Left lung (tissue), 10 donors: ENCODE data around the gene RNF43. TPM values are rescaled to one million over a fixed set of nuclear protein-coding genes. Genes with fewer than 3 reads are reported as not detected.

ENCODE experiments used
- ATAC-seq: fragments of 200-7000 bp; cut with Tn5 transposase; one replicate; pipeline ENCODE4 v1.9.1; 2020; ENCODE audit warnings: moderate library complexity
- DNase-seq, 4 donors: peaks; one replicate each; pipeline ENCODE4 v3.0.0-alpha.2; 2013 to 2020
- H3K27ac ChIP-seq, 2 donors: fragments of 200-600 bp; sonication (generic) in 1 of 2; one replicate each; pipeline versions ENCODE4 v1.5.0 to v1.8.0; 2020 to 2021
- H3K27me3 ChIP-seq, 2 donors: fragments of 200-600 bp; sonication (generic) in 1 of 2; one replicate each; pipeline versions ENCODE4 v1.5.0 to v1.8.0; 2020 to 2021
- H3K36me3 ChIP-seq, 2 donors: fragments of 200-600 bp; sonication (generic) in 1 of 2; one replicate each; pipeline versions ENCODE4 v1.5.0 to v1.8.0; 2020 to 2021
- H3K4me1 ChIP-seq, 2 donors: fragments of 200-600 bp; one replicate each; pipeline ENCODE4 v1.8.0; 2021
- H3K4me3 ChIP-seq, 2 donors: fragments of 200-600 bp; sonication (generic) in 1 of 2; one replicate each; pipeline versions ENCODE4 v1.5.0 to v1.8.0; 2020 to 2021; ENCODE audit warnings: mild to moderate bottlenecking in 1 of 2
- H3K9me3 ChIP-seq, 2 donors: fragments of 200-600 bp; sonication (generic) in 1 of 2; one replicate each; pipeline versions ENCODE4 v1.5.0 to v1.8.0; 2020 to 2021
- CTCF ChIP-seq, 2 donors: fragments of 200-600 bp; sonication (generic) in 1 of 2; IDR thresholded peaks; one replicate each; pipeline versions ENCODE4 v1.5.0 to v1.8.0; 2021; ENCODE audit warnings: antibody characterized with exemption in 2 of 2
- intact Hi-C, 2 donors: fragments of 100-400 bp; cut with DNase I; formaldehyde crosslinking; loops; one replicate each; pipeline versions ENCODE4 v1.11.2 to v1.14.2; 2022
- polyA plus RNA-seq, 6 donors: library from polyadenylated mRNA; unstranded; fragments of 120-200 nt; gene quantifications; one replicate each; pipeline ENCODE4 v1.2.1, GENCODE V29; 2013; ENCODE audit not compliant: insufficient read length in 6 of 6
- total RNA-seq, 2 donors: library from RNA; stranded (reverse); fragmentation: NEBNext Ultra II Directional; extraction: Animal tissue kit (Norgen Biotek cat#: 25700); gene quantifications; one replicate each; pipeline ENCODE4 v1.2.1, GENCODE V29; 2021
- donor health status: DM: no; HTN: yes; CAD: no.
- donor health status: DM: no; HTN: no; CAD: no.

Gene RNF43
- total and polyA plus RNA-seq, 8 donors: 6.8 to 55.8 (median 36.0) TPM

- intact Hi-C loops: no loop called here
- TF ChIP-seq CTCF (IDR thresholded peaks at IDR 0.05): no peak
- H3K36me3 ChIP-seq: no peaks in the 10 kb centered on the region
Observed at GRCh38 chr17:58375256-58375655, 42.1 kb downstream of the RNF43 start.

GRCh38 chr17:58373923-58374322 lies 43.4 kb downstream of the RNF43 start:
- Histone ChIP-seq H3K27me3 (no peaks in the 10 kb centered on the region), H3K9me3 (no peaks in the 10 kb centered on the region), H3K4me1 (peaks cover 0 to 5% of the 10 kb centered on the region in 2 donors), H3K4me3 (no peak overlapping the region), H3K27ac (no peak overlapping the region), H3K36me3 (no peaks in the 10 kb centered on the region)
- ATAC-seq (no peak), DNase-seq (no peak)
- no peak for TF ChIP-seq CTCF (IDR thresholded peaks at IDR 0.05)
- intact Hi-C loops: no loop called here

More at GRCh38 chr17:58375256-58375655, 42.1 kb downstream of the RNF43 start:
- H3K9me3 ChIP-seq: no peaks in the 10 kb centered on the region
- no peak overlapping the region for H3K27ac ChIP-seq
- no peaks in the 10 kb centered on the region for H3K27me3 ChIP-seq
- ATAC-seq: no peak
- H3K4me1 ChIP-seq: peaks cover 0 to 5% of the 10 kb centered on the region in 2 donors
- no peak for DNase-seq
- H3K4me3 ChIP-seq: no peak overlapping the region

- Histone ChIP-seq H3K27me3 (no peaks in the 10 kb centered on the region), H3K36me3 (no peaks in the 10 kb centered on the region), H3K27ac (no peak overlapping the region), H3K9me3 (no peaks in the 10 kb centered on the region), H3K4me1 (peaks cover 0 to 5% of the 10 kb centered on the region in 2 donors), H3K4me3 (no peak overlapping the region)
- intact Hi-C loops: no loop called here
- ATAC-seq: no peak
- TF ChIP-seq CTCF (IDR thresholded peaks at IDR 0.05): no peak
- no peak for DNase-seq
Observed at GRCh38 chr17:58373003-58373402, 44.3 kb downstream of the RNF43 start.

- TF ChIP-seq CTCF (IDR thresholded peaks at IDR 0.05): no peak
- Histone ChIP-seq H3K4me3 (no peak overlapping the region), H3K9me3 (no peaks in the 10 kb centered on the region), H3K36me3 (no peaks in the 10 kb centered on the region), H3K27ac (no peak overlapping the region), H3K27me3 (no peaks in the 10 kb centered on the region), H3K4me1 (no peaks in the 10 kb centered on the region)
- no peak for ATAC-seq
- intact Hi-C loops: no loop called here
- DNase-seq: no peak
Observed at GRCh38 chr17:58371300-58371950, 45.9 kb downstream of the RNF43 start.

- Histone ChIP-seq H3K27ac (no peak overlapping the region), H3K27me3 (no peaks in the 10 kb centered on the region), H3K4me3 (no peak overlapping the region), H3K9me3 (no peaks in the 10 kb centered on the region), H3K4me1 (no peaks in the 10 kb centered on the region), H3K36me3 (no peaks in the 10 kb centered on the region)
- ATAC-seq (no peak), DNase-seq (no peak)
- TF ChIP-seq CTCF (IDR thresholded peaks at IDR 0.05): no peak
- intact Hi-C loops: no loop called here
Observed at GRCh38 chr17:58370716-58371115, 46.6 kb downstream of the RNF43 start.
